Measurements from ENCODE around the gene CTDSP1. TPM values are rescaled to one million over a fixed set of nuclear protein-coding genes. Genes with fewer than 3 reads are reported as not detected.
A peak's percentile ranks its signal among the peaks of the same experiment; 100 is the strongest.

CTDSP1 gene
- total RNA-seq, 1 experiment from 2014 or later = 104 TPM

DNA sequence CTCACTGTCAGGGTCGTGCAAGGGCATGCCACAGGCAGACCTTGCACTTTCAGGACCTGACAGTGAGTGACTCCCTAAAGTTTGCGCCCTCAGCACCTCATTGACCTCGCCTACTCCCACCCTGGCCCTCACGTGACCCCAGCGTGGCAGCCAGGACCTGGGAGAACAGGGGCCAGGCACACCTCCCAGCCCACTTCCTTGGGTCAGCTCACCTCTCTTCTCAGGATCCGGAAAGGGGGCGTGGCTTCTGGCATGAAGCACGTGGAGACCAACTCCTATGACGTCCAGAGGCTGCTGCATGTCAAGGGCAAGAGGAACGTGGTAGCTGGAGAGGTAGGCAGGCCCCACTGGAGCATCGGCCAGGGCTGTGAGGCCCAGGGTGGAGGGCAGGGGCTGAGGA lies 28.1 kb downstream of the CTDSP1 start:
- Mint-ChIP-seq H3K27ac (ENCODE audit: unreplicated experiment) (no peak overlapping the region), H3K9me3 (ENCODE audit: unreplicated experiment) (no peaks in the 10 kb centered on the region), H3K27me3 (ENCODE audit: insufficient read depth, unreplicated experiment) (no peaks in the 10 kb centered on the region), H3K4me3 (ENCODE audit: unreplicated experiment) (no peak overlapping the region), H3K4me1 (ENCODE audit: low read depth, unreplicated experiment) (no peaks in the 10 kb centered on the region), H3K36me3 (ENCODE audit: insufficient read depth, unreplicated experiment) (peaks cover 97% of the 10 kb centered on the region)
- Histone ChIP-seq H3K4me3 (ENCODE audit: low read depth, low read length) (no peak overlapping the region), H3K36me3 (ENCODE audit: control insufficient read depth, insufficient read depth, low read length) (peaks cover 14% of the 10 kb centered on the region), H3K4me1 (no peaks in the 10 kb centered on the region), H3K9me3 (no peaks in the 10 kb centered on the region), H3K27me3 (replicated peaks; ENCODE audit: control insufficient read depth, insufficient read depth, low read length) (no peaks in the 10 kb centered on the region)
- no peak for DNase-seq
- no TSS peak for BruUV-seq (replicated peaks)
- ChIA-PET CTCF (no interaction called here), POLR2A (no interaction called here)
- intact Hi-C loops (cut with micrococcal nuclease; ENCODE audit: unreplicated experiment) = no loop called here
- TF ChIP-seq, protein P1, sequence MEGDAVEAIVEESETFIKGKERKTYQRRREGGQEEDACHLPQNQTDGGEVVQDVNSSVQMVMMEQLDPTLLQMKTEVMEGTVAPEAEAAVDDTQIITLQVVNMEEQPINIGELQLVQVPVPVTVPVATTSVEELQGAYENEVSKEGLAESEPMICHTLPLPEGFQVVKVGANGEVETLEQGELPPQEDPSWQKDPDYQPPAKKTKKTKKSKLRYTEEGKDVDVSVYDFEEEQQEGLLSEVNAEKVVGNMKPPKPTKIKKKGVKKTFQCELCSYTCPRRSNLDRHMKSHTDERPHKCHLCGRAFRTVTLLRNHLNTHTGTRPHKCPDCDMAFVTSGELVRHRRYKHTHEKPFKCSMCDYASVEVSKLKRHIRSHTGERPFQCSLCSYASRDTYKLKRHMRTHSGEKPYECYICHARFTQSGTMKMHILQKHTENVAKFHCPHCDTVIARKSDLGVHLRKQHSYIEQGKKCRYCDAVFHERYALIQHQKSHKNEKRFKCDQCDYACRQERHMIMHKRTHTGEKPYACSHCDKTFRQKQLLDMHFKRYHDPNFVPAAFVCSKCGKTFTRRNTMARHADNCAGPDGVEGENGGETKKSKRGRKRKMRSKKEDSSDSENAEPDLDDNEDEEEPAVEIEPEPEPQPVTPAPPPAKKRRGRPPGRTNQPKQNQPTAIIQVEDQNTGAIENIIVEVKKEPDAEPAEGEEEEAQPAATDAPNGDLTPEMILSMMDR (IDR thresholded peaks at IDR 0.05; ENCODE audit: insufficient read depth in 1 of 2, low read depth in 1 of 2, low read length in 1 of 2, severe bottlenecking in 1 of 2, unreplicated experiment in 1 of 2) = no peak

GRCh38 chr2:218428846-218429558 lies 29.3 kb downstream of the CTDSP1 start:
- no peak overlapping the region for H3K27ac Mint-ChIP-seq (ENCODE audit: unreplicated experiment)

GRCh38 chr2:218429911-218430692 lies 30.4 kb downstream of the CTDSP1 start:
- Histone ChIP-seq H3K27me3 (replicated peaks; ENCODE audit: control insufficient read depth, insufficient read depth, low read length) (no peaks in the 10 kb centered on the region), H3K36me3 (ENCODE audit: control insufficient read depth, insufficient read depth, low read length) (peaks cover 14% of the 10 kb centered on the region), H3K4me3 (ENCODE audit: low read depth, low read length) (no peak overlapping the region), H3K9me3 (no peaks in the 10 kb centered on the region), H3K4me1 (no peaks in the 10 kb centered on the region)
- POLR2A ChIA-PET = interaction anchor here (0.8 to 1.4 kb wide), 3 partner anchors 11 to 15 kb away, joined by 4 to 5 read pairs (median 4); partner anchors contain the start of gene VIL1
- TF ChIP-seq, protein P1 (IDR thresholded peaks at IDR 0.05; ENCODE audit: insufficient read depth in 1 of 2, low read depth in 1 of 2, low read length in 1 of 2, severe bottlenecking in 1 of 2, unreplicated experiment in 1 of 2) = no peak
- Mint-ChIP-seq H3K9me3 (ENCODE audit: unreplicated experiment) (no peaks in the 10 kb centered on the region), H3K27ac (ENCODE audit: unreplicated experiment) (peak overlapping the region; percentile 14), H3K27me3 (ENCODE audit: insufficient read depth, unreplicated experiment) (no peaks in the 10 kb centered on the region), H3K4me1 (ENCODE audit: low read depth, unreplicated experiment) (peaks cover 6% of the 10 kb centered on the region), H3K36me3 (ENCODE audit: insufficient read depth, unreplicated experiment) (peaks cover 98% of the 10 kb centered on the region), H3K4me3 (ENCODE audit: unreplicated experiment) (no peak overlapping the region)
- CTCF ChIA-PET = interaction anchor here (1.4 kb wide), 1 partner anchor 11 kb away, joined by 11 read pairs; the partner anchor contains the start of gene VIL1
- intact Hi-C loops (cut with micrococcal nuclease; ENCODE audit: unreplicated experiment) = no loop called here
- no TSS peak for BruUV-seq (replicated peaks)
- no peak for DNase-seq

More at GRCh38 chr2:218428846-218429558, 29.3 kb downstream of the CTDSP1 start:
- intact Hi-C loops (cut with micrococcal nuclease; ENCODE audit: unreplicated experiment) = no loop called here
- no peaks in the 10 kb centered on the region for H3K27me3 ChIP-seq (replicated peaks; ENCODE audit: control insufficient read depth, insufficient read depth, low read length)
- no peaks in the 10 kb centered on the region for H3K4me1 ChIP-seq
- no peak for DNase-seq
- ChIA-PET CTCF (no interaction called here), POLR2A (interaction anchor here (1.0 kb wide), 1 partner anchor 10 kb away, joined by 4 read pairs; the partner anchor contains the start of gene VIL1)
- no peaks in the 10 kb centered on the region for H3K9me3 ChIP-seq
- Mint-ChIP-seq H3K4me1 (ENCODE audit: low read depth, unreplicated experiment) (no peaks in the 10 kb centered on the region), H3K36me3 (ENCODE audit: insufficient read depth, unreplicated experiment) (peaks cover 98% of the 10 kb centered on the region), H3K9me3 (ENCODE audit: unreplicated experiment) (no peaks in the 10 kb centered on the region), H3K27me3 (ENCODE audit: insufficient read depth, unreplicated experiment) (no peaks in the 10 kb centered on the region), H3K4me3 (ENCODE audit: unreplicated experiment) (no peak overlapping the region)
- TF ChIP-seq, protein P1 (IDR thresholded peaks at IDR 0.05; ENCODE audit: insufficient read depth in 1 of 2, low read depth in 1 of 2, low read length in 1 of 2, severe bottlenecking in 1 of 2, unreplicated experiment in 1 of 2) = no peak
- no peak overlapping the region for H3K4me3 ChIP-seq (ENCODE audit: low read depth, low read length)
- peaks cover 14% of the 10 kb centered on the region for H3K36me3 ChIP-seq (ENCODE audit: control insufficient read depth, insufficient read depth, low read length)
- no TSS peak for BruUV-seq (replicated peaks)
